Gastrocnemius medialis (tissue), 4 donors: Measurements from ENCODE around the gene PTBP2. TPM values are rescaled to one million over a fixed set of nuclear protein-coding genes. Genes with fewer than 3 reads are reported as not detected.

Experiments
- ATAC-seq, 2 donors: fragments of 150-250 bp; one replicate each; pipeline ENCODE4 v1.9.1; 2016
- DNase-seq, 2 donors: peaks; one replicate each; pipeline ENCODE4 v3.0.0-alpha.2; 2019
- H3K27ac ChIP-seq, 4 donors: fragments of 200-600 bp; sonication (generic); 1 replicate in 1 of 4; 2 replicates in 3 of 4; pipeline ENCODE4 v1.5.1; 2016 to 2018; ENCODE audit warnings: mild to moderate bottlenecking in 2 of 4, moderate library complexity in 1 of 4
- H3K27me3 ChIP-seq, 3 donors: fragments of 200-600 bp; sonication (generic) in 2 of 3; 1 replicate in 1 of 3; 2 replicates in 2 of 3; pipeline versions ENCODE4 v1.5.1 to v1.6.0; 2016 to 2019; ENCODE audit warnings: mild to moderate bottlenecking in 1 of 3, moderate library complexity in 1 of 3
- H3K36me3 ChIP-seq, 2 donors: fragments of 200-600 bp; sonication (generic) in 1 of 2; one replicate each; pipeline ENCODE4 v1.5.1; 2017 to 2018
- H3K4me1 ChIP-seq, 2 donors: fragments of 200-600 bp; sonication (generic) in 1 of 2; one replicate each; pipeline ENCODE4 v1.5.1; 2016 to 2017; ENCODE audit warnings: mild to moderate bottlenecking in 2 of 2
- H3K4me3 ChIP-seq, 4 donors: fragments of 200-600 bp; sonication (generic) in 3 of 4; 1 replicate in 1 of 4; 2 replicates in 3 of 4; pipeline ENCODE4 v1.5.1; 2016 to 2019; ENCODE audit warnings: mild to moderate bottlenecking in 2 of 4
- H3K9me3 ChIP-seq, 3 donors: fragments of 200-600 bp; sonication (generic) in 2 of 3; 1 replicate in 1 of 3; 2 replicates in 2 of 3; pipeline ENCODE4 v1.5.1; 2016 to 2019
- POLR2A ChIP-seq, 2 donors: fragments of 450-650 bp; IDR thresholded peaks; one replicate each; pipeline ENCODE4 v1.6.1; 2017; ENCODE audit warnings: antibody characterized with exemption in 2 of 2, mild to moderate bottlenecking in 2 of 2, moderate library complexity in 2 of 2
- in situ Hi-C, 4 donors: fragments of 200-750 bp; cut with MboI; loops; one replicate each; pipeline versions ENCODE4 v1.15.0 to v1.8.0; 2017; ENCODE audit warnings: low sequenced_read_pairs in 4 of 4
- intact Hi-C: fragments of 100-400 bp; cut with DNase I; formaldehyde crosslinking; loops from one replicate; pipeline ENCODE4 v1.15.1; 2023; ENCODE audit warnings: low total_unique reads
- total RNA-seq, 4 donors: library from RNA; depleted of rRNA; stranded (reverse); fragments of >200 nt; gene quantifications; one replicate each; pipeline versions ENCODE4 v1.1.0 to v1.2.3, GENCODE V29; 2016
- TF ChIP-seq, protein P1 (sequence below), 5 experiments: fragments of 450-650 bp in 3 of 5; fragments of 200-600 bp in 2 of 5; sonication (generic) in 2 of 5; IDR thresholded peaks in 4 of 5; conservative IDR thresholded peaks in 1 of 5; 1 replicate in 4 of 5; 2 replicates in 1 of 5; pipeline ENCODE4 v1.5.1; 2016 to 2019; ENCODE audit warnings: antibody characterized with exemption in 5 of 5, mild to moderate bottlenecking in 3 of 5, moderate library complexity in 3 of 5

Gene PTBP2
- total RNA-seq, 4 donors from 2014 or later, result 21.4 to 33.0 (median 26.5) TPM

DNA sequence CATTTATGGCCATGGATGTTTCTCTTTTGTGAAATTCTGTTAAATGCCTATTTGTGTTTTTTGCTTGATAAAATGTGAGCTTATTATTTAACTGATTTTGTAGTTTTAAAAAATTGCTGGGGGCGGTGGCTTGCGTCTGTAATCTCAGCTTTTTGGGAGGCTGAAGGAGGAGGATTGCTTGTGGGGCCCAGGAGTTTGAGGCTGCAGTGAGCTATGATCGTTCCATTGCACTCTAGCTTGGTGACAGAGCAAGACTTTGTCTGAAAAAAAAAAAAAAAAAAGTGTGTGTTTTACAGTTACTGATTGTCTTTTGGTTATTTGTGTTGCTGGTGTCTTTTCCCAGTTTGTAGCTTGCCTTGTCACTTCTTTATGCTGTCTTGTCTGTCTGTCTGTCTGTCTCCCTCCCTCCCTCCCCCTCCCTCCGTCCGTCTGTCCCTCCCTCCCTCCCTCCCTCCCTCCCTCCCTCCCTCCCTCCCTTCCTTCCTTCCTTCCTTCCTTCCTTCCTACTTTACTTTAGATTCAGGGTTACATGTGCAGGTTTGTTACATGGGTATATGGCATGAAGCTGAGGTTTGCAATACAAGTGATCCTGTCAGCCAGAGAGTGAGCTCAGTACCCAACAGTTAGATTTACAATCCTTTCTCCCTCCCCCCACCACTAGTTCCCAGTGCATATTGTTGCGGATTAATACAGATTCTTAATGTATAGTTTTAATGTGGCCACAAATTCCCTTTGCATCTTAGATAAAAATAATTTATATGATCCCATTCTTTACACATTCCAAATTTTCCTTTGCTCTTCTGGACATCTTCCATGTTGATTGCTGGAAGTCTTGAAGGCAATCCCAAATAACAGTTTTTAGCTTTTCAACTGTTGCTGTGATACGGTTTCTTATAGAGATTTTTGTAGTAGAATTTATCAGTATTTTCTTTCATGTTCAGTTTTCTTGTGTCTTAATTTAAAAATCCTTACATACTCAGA is 25.1 kb downstream of the PTBP2 start:
- H3K4me1 ChIP-seq, result peaks cover 33 to 42% of the 10 kb centered on the region in 2 donors
- no peak overlapping the region for H3K4me3 ChIP-seq
- no peaks in the 10 kb centered on the region for H3K9me3 ChIP-seq
- TF ChIP-seq POLR2A (IDR thresholded peaks at IDR 0.05), result no peak
- TF ChIP-seq, protein P1, sequence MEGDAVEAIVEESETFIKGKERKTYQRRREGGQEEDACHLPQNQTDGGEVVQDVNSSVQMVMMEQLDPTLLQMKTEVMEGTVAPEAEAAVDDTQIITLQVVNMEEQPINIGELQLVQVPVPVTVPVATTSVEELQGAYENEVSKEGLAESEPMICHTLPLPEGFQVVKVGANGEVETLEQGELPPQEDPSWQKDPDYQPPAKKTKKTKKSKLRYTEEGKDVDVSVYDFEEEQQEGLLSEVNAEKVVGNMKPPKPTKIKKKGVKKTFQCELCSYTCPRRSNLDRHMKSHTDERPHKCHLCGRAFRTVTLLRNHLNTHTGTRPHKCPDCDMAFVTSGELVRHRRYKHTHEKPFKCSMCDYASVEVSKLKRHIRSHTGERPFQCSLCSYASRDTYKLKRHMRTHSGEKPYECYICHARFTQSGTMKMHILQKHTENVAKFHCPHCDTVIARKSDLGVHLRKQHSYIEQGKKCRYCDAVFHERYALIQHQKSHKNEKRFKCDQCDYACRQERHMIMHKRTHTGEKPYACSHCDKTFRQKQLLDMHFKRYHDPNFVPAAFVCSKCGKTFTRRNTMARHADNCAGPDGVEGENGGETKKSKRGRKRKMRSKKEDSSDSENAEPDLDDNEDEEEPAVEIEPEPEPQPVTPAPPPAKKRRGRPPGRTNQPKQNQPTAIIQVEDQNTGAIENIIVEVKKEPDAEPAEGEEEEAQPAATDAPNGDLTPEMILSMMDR (IDR thresholded peaks at IDR 0.05 in 4 of 5, conservative IDR thresholded peaks at IDR 0.05 in 1 of 5), result no peak
- no peaks in the 10 kb centered on the region for H3K27me3 ChIP-seq
- H3K27ac ChIP-seq, result no peak overlapping the region
- ATAC-seq, result no peak
- in situ Hi-C loops (no loop called here), intact Hi-C loops (no loop called here)
- DNase-seq, result no peak
- peaks cover 0 to 5% of the 10 kb centered on the region in 2 donors for H3K36me3 ChIP-seq

DNA sequence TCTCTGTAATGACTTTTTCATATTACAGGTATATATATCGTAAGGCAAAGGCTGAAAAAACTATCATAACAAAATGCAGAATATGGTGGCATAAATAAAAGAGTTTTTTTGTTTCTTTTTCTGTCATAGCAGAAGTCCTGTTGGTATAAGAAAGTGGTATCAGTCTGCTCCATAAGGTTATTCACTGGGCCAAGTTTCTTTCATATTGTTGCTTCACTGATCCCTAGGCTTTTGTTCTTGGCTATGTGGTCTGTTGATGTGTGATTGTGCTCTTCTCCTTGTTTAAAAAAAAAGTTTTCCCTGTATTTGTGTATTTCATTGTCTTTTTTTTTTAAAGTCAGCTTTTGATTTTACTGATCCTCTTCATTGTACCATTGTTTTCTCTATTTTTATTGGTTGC is 26.0 kb downstream of the PTBP2 start:
- DNase-seq, result no peak
- intact Hi-C loops (no loop called here), in situ Hi-C loops (no loop called here)
- TF ChIP-seq POLR2A (IDR thresholded peaks at IDR 0.05), result no peak
- TF ChIP-seq, protein P1 (IDR thresholded peaks at IDR 0.05 in 4 of 5, conservative IDR thresholded peaks at IDR 0.05 in 1 of 5), result no peak
- peak in 1 of 2 donors; percentile 65 for ATAC-seq
- Histone ChIP-seq H3K4me3 (peak overlapping the region in 1 of 4 donors; percentile 26), H3K27me3 (no peaks in the 10 kb centered on the region), H3K4me1 (peaks cover 26 to 33% of the 10 kb centered on the region in 2 donors), H3K9me3 (no peaks in the 10 kb centered on the region), H3K36me3 (peaks cover 0 to 14% of the 10 kb centered on the region in 2 donors), H3K27ac (peak overlapping the region in 3 of 4 donors; percentile 16 to 41 (median 21))

DNA sequence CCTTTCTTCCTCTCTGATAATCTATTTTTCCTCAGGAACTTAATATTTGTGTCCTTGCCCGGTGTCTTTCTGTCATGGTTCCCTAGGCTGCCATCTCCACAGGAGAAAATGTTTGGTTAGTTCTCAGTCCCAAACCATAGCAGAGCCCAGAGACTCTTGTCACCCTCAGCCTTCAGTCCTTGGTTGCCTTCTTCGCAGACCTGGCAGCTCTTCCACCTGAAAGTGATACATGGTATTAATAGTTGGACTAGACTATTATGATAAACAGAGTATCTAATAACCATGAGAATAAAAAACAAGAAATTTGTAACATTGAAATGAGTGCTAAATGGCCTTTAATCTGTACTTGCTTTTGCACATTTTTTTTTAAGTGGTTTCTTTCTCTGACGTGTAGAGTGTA is 26.5 kb downstream of the PTBP2 start:
- intact Hi-C loops, result no loop called here
- no peaks in the 10 kb centered on the region for H3K27me3 ChIP-seq
- peak overlapping the region in 1 of 4 donors; percentile 26 for H3K4me3 ChIP-seq
- ATAC-seq (peak; percentile 53 to 66), DNase-seq (no peak)
- TF ChIP-seq, protein P1 (IDR thresholded peaks at IDR 0.05 in 4 of 5, conservative IDR thresholded peaks at IDR 0.05 in 1 of 5), result no peak
- TF ChIP-seq POLR2A (IDR thresholded peaks at IDR 0.05), result no peak
- H3K4me1 ChIP-seq, result peaks cover 24 to 33% of the 10 kb centered on the region in 2 donors
- no peaks in the 10 kb centered on the region for H3K9me3 ChIP-seq
- H3K36me3 ChIP-seq, result peaks cover 0 to 19% of the 10 kb centered on the region in 2 donors
- in situ Hi-C loops, result no loop called here
- peak overlapping the region in 3 of 4 donors; percentile 16 to 41 (median 21) for H3K27ac ChIP-seq

DNA sequence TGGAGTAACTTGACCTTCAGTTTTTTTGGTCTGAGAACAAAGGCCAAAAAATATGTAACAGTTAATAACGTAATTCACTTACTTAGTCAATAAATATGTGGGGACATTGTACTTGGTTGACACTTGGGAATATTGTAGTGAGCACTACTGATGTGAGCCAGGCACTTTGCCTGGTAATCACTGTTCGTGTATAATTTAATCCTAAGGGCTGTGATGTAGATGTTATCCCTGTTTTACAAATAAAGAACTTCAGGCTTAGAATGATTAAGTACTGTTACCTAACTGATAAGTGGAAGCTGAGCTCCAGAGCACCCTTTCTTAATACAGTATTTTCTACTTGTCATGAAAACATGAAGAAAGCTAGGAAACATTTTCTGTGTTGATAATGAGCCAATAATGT is 28.0 kb downstream of the PTBP2 start:
- Histone ChIP-seq H3K27me3 (no peaks in the 10 kb centered on the region), H3K27ac (no peak overlapping the region), H3K4me3 (no peak overlapping the region), H3K36me3 (peaks cover 0 to 31% of the 10 kb centered on the region in 2 donors), H3K4me1 (peaks cover 24 to 31% of the 10 kb centered on the region in 2 donors), H3K9me3 (no peaks in the 10 kb centered on the region)
- no peak for DNase-seq
- intact Hi-C loops (loop anchor here (10.0 kb wide), 1 partner anchor 515 kb away; no protein-coding TSS in a partner anchor), in situ Hi-C loops (no loop called here)
- ATAC-seq, result no peak
- TF ChIP-seq, protein P1 (IDR thresholded peaks at IDR 0.05 in 4 of 5, conservative IDR thresholded peaks at IDR 0.05 in 1 of 5), result no peak
- TF ChIP-seq POLR2A (IDR thresholded peaks at IDR 0.05), result no peak
